GM23248 (cell line): ENCODE measurements around the gene SETBP1.

Source experiments
- EZH2 ChIP-seq: fragments of 200-600 bp; sonication (generic); IDR thresholded peaks from 2 replicates; pipeline ENCODE4 v1.6.1; 2018; ENCODE audit warnings: antibody characterized with exemption, mild to moderate bottlenecking; ENCODE audit not compliant: insufficient read depth, poor library complexity, severe bottlenecking
- EZH2phosphoT487 ChIP-seq: fragments of 200-600 bp; sonication (generic); IDR thresholded peaks from 2 replicates; pipeline ENCODE4 v1.6.1; 2018; ENCODE audit warnings: antibody characterized with exemption, moderate library complexity, mild to moderate bottlenecking, low read depth; ENCODE audit not compliant: insufficient read depth

- TF ChIP-seq EZH2phosphoT487 (no peak), EZH2 (no peak)
These were observed 379.4 kb downstream of the SETBP1 start for GRCh38 chr18:45060102-45060501.
